Measurements from ENCODE around the gene PITPNC1.
A peak's percentile ranks its signal among the peaks of the same experiment; 100 is the strongest.

GRCh38 chr17:67496286-67496685, 119.2 kb downstream of the PITPNC1 start:
- no peak for TF ChIP-seq TAF1 (IDR thresholded peaks at IDR 0.05; ENCODE audit: low read depth)
- TF ChIP-seq, protein P1, sequence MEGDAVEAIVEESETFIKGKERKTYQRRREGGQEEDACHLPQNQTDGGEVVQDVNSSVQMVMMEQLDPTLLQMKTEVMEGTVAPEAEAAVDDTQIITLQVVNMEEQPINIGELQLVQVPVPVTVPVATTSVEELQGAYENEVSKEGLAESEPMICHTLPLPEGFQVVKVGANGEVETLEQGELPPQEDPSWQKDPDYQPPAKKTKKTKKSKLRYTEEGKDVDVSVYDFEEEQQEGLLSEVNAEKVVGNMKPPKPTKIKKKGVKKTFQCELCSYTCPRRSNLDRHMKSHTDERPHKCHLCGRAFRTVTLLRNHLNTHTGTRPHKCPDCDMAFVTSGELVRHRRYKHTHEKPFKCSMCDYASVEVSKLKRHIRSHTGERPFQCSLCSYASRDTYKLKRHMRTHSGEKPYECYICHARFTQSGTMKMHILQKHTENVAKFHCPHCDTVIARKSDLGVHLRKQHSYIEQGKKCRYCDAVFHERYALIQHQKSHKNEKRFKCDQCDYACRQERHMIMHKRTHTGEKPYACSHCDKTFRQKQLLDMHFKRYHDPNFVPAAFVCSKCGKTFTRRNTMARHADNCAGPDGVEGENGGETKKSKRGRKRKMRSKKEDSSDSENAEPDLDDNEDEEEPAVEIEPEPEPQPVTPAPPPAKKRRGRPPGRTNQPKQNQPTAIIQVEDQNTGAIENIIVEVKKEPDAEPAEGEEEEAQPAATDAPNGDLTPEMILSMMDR (IDR thresholded peaks at IDR 0.05; ENCODE audit: poor library complexity, severe bottlenecking): no peak
- peak; percentile 26 for TF ChIP-seq POLR2AphosphoS5 (IDR thresholded peaks at IDR 0.05)
- TF ChIP-seq EZH2 (IDR thresholded peaks at IDR 0.05; ENCODE audit: borderline replicate concordance, insufficient read depth, low read length, poor library complexity, severe bottlenecking): no peak
- TF ChIP-seq, protein P2, sequence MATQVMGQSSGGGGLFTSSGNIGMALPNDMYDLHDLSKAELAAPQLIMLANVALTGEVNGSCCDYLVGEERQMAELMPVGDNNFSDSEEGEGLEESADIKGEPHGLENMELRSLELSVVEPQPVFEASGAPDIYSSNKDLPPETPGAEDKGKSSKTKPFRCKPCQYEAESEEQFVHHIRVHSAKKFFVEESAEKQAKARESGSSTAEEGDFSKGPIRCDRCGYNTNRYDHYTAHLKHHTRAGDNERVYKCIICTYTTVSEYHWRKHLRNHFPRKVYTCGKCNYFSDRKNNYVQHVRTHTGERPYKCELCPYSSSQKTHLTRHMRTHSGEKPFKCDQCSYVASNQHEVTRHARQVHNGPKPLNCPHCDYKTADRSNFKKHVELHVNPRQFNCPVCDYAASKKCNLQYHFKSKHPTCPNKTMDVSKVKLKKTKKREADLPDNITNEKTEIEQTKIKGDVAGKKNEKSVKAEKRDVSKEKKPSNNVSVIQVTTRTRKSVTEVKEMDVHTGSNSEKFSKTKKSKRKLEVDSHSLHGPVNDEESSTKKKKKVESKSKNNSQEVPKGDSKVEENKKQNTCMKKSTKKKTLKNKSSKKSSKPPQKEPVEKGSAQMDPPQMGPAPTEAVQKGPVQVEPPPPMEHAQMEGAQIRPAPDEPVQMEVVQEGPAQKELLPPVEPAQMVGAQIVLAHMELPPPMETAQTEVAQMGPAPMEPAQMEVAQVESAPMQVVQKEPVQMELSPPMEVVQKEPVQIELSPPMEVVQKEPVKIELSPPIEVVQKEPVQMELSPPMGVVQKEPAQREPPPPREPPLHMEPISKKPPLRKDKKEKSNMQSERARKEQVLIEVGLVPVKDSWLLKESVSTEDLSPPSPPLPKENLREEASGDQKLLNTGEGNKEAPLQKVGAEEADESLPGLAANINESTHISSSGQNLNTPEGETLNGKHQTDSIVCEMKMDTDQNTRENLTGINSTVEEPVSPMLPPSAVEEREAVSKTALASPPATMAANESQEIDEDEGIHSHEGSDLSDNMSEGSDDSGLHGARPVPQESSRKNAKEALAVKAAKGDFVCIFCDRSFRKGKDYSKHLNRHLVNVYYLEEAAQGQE (IDR thresholded peaks at IDR 0.05; ENCODE audit: borderline replicate concordance): peak; percentile 44
- no peak for TF ChIP-seq EP300 (conservative IDR thresholded peaks at IDR 0.05; ENCODE audit: poor library complexity, severe bottlenecking)
- no peak for TF ChIP-seq RAD21 (conservative IDR thresholded peaks at IDR 0.05)

Data from neural cell (in vitro differentiated cells).